A549 treated with CORT108297 at 1 μM for 4 hours (cell line): ENCODE measurements around the gene PCDHAC2. TPM values are rescaled to one million over a fixed set of nuclear protein-coding genes. Genes with fewer than 3 reads are reported as not detected.

ENCODE experiments used
- total RNA-seq: library from RNA; stranded (reverse); fragments of 200-300 nt; extraction: Qiagen RNA extraction; gene quantifications from 5 replicates; pipeline ENCODE4 v1.2.3, GENCODE V29; 2022

PCDHAC2 gene, protein sequence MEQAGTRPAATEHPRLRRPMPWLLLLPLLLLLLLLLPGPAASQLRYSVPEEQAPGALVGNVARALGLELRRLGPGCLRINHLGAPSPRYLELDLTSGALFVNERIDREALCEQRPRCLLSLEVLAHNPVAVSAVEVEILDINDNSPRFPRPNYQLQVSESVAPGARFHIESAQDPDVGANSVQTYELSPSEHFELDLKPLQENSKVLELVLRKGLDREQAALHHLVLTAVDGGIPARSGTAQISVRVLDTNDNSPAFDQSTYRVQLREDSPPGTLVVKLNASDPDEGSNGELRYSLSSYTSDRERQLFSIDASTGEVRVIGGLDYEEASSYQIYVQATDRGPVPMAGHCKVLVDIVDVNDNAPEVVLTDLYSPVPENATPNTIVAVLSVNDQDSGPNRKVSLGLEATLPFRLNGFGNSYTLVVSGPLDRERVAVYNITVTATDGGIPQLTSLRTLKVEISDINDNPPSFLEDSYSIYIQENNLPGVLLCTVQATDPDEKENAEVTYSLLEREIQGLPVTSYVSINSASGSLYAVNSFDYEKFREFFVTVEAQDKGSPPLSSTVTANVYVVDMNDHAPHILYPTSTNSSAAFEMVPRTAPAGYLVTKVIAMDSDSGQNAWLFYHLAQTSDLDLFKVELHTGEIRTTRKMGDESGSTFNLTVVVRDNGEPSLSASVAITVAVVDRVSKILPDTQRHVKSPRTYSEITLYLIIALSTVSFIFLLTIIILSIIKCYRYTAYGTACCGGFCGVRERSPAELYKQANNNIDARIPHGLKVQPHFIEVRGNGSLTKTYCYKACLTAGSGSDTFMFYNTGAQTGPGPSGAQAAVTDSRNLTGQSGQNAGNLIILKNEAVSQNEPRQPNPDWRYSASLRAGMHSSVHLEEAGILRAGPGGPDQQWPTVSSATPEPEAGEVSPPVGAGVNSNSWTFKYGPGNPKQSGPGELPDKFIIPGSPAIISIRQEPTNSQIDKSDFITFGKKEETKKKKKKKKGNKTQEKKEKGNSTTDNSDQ
- 2.9 to 3.6 TPM (median 3.2 TPM) in 5 replicates for total RNA-seq

DNA sequence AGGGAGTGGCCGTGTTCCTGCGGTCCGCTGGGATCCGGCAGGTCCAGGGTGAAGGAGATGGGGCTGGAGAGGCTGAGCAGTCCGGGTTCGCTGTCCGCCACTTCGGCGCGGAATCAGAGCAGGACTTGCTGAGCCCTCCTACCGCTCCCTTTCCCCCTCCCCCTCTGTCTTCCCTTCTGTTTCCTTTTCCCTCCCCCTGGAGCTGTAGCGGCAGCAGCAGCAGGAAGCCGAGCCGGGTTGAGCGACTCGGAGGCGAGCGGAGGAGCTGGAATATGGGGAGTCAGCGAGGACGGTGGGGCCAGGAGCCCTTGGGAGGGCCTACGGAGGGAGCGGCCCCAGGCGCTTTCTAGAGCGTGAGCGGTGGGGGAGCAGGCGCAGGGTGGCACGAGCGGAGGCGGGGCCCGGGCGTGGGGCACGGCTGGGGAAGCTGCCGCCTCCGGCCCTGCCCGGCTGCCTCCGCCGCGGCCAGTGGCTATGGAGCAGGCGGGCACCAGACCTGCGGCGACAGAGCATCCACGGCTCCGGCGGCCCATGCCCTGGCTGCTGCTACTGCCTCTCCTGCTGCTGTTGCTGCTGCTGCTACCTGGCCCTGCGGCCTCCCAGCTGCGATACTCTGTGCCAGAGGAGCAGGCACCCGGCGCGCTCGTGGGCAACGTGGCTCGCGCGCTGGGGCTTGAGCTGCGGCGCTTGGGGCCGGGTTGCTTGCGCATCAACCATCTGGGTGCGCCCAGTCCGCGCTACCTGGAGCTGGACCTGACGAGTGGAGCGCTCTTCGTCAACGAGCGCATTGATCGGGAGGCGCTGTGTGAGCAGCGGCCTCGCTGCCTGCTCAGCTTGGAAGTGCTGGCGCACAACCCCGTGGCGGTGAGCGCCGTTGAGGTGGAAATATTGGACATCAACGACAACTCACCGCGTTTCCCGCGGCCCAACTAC is at the start of gene PCDHAC2:
Gene PCDHAC2 (plus strand): TSS at position 184 of the 933 bp plus-strand sequence. CDS start 291 bp downstream, at position 475.

DNA sequence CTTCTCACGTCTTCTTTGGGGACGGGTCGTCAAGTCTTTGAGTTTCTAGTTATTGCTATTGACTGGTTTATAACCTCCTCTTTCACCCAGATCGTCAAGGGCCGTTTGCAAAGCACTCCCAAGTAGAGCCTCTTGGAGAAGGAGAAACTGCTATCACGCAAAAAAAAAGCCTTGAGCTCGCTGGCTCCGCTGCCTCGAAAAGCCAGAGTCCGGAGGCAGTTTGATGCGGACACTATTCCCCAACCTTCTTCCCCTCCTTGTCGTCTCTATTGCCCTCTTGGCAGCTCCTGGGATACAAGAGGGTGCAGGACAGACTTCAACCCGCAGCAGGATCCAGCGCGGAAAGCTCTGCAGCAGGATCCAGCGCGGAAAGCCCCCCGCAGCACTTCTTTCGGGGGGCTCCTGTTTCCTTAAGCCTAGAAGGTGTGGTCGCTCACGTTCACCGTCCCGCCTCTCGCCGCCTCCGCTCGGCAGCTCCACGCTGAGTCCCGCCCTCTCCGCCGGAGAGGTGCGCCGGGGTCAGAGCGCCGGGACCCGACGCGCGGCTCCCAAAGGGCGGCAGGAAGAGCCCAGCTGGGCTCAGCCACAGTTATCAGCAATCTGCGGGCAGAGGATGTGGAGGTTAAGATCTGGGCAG is 40.4 kb upstream of the PCDHAC2 start, which contains the start of gene PCDHAC1:
Gene PCDHAC1 (plus strand): TSS at position 494 of the 637 bp plus-strand sequence. CDS start 594 bp downstream, outside the sequence.

Other genes with a start within 250 kb of the PCDHAC2 start
- 0.10 to 0.27 TPM (median 0.19 TPM) in 5 replicates for gene PCDHA1, start 180.3 kb upstream of the PCDHAC2 start, total RNA-seq
- gene PCDHA2, start 171.6 kb upstream of the PCDHAC2 start, total RNA-seq: 0.05 to 0.08 TPM (median 0.05 TPM) in 4 of 5 replicates, not detected in the other
- gene PCDHA3, start 165.4 kb upstream of the PCDHAC2 start, total RNA-seq: 0.88 to 1.1 TPM (median 0.96 TPM) in 5 replicates
- gene PCDHA4, start 159.4 kb upstream of the PCDHAC2 start, total RNA-seq: 1.5 to 2.2 TPM (median 1.6 TPM) in 5 replicates
- 0.47 to 0.79 TPM (median 0.70 TPM) in 5 replicates for gene PCDHA5, start 144.9 kb upstream of the PCDHAC2 start, total RNA-seq
- gene PCDHA6, start 138.5 kb upstream of the PCDHAC2 start, total RNA-seq: 0.03 to 0.07 TPM (median 0.05 TPM) in 4 of 5 replicates, not detected in the other
- 0.06 to 0.15 TPM (median 0.12 TPM) in 5 replicates for gene PCDHA7, start 132.2 kb upstream of the PCDHAC2 start, total RNA-seq
- gene PCDHA8, start 125.3 kb upstream of the PCDHAC2 start, total RNA-seq: 0.02 to 0.13 TPM (median 0.05 TPM) in 5 replicates
- 0.01 TPM in 1 of 5 replicates, not detected in the others for gene PCDHA9, start 118.1 kb upstream of the PCDHAC2 start, total RNA-seq
- gene PCDHA10, start 110.6 kb upstream of the PCDHAC2 start, total RNA-seq: 0.01 to 0.02 TPM (median 0.02 TPM) in 3 of 5 replicates, not detected in the others
- 0.08 to 0.40 TPM (median 0.10 TPM) in 5 replicates for gene PCDHA11, start 97.5 kb upstream of the PCDHAC2 start, total RNA-seq
- 2.6 to 3.4 TPM (median 3.0 TPM) in 5 replicates for gene PCDHA12, start 91.2 kb upstream of the PCDHAC2 start, total RNA-seq
- gene PCDHA13, start 84.4 kb upstream of the PCDHAC2 start, total RNA-seq: 0.05 to 0.20 TPM (median 0.06 TPM) in 3 of 5 replicates, not detected in the others
- gene PCDHAC1, start 40.2 kb upstream of the PCDHAC2 start, total RNA-seq: 1.3 to 1.9 TPM (median 1.7 TPM) in 5 replicates
- gene PCDHB1, start 84.9 kb downstream of the PCDHAC2 start, total RNA-seq: not detected in 5 replicates
- gene PCDHB2, start 128.1 kb downstream of the PCDHAC2 start, total RNA-seq: 3.1 to 6.7 TPM (median 3.8 TPM) in 5 replicates
- 0.06 to 1.8 TPM (median 0.06 TPM) in 3 of 5 replicates, not detected in the others for gene PCDHB3, start 134.0 kb downstream of the PCDHAC2 start, total RNA-seq
- 0.06 to 0.12 TPM (median 0.07 TPM) in 4 of 5 replicates, not detected in the other for gene PCDHB4, start 155.3 kb downstream of the PCDHAC2 start, total RNA-seq
- 1.2 to 1.8 TPM (median 1.6 TPM) in 5 replicates for gene PCDHB5, start 168.7 kb downstream of the PCDHAC2 start, total RNA-seq
- gene PCDHB6, start 183.6 kb downstream of the PCDHAC2 start, total RNA-seq: 0.91 to 1.2 TPM (median 1.1 TPM) in 5 replicates
- gene PCDHB7, start 206.2 kb downstream of the PCDHAC2 start, total RNA-seq: 0.03 TPM in 1 of 5 replicates, not detected in the others
- 0.29 to 0.41 TPM (median 0.32 TPM) in 5 replicates for gene PCDHB8, start 211.3 kb downstream of the PCDHAC2 start, total RNA-seq
- 0.06 to 0.10 TPM (median 0.06 TPM) in 5 replicates for gene PCDHB16, start 215.9 kb downstream of the PCDHAC2 start, total RNA-seq
- 0.02 to 0.09 TPM (median 0.06 TPM) in 4 of 5 replicates, not detected in the other for gene PCDHB9, start 220.7 kb downstream of the PCDHAC2 start, total RNA-seq
- 0.02 to 0.03 TPM in 2 of 5 replicates, not detected in the others for gene PCDHB10, start 225.9 kb downstream of the PCDHAC2 start, total RNA-seq
- gene PCDHB11, start 233.2 kb downstream of the PCDHAC2 start, total RNA-seq: 0.05 to 0.11 TPM (median 0.07 TPM) in 5 replicates
- gene PCDHB12, start 242.2 kb downstream of the PCDHAC2 start, total RNA-seq: 0.03 to 0.04 TPM in 2 of 5 replicates, not detected in the others
- gene PCDHB13, start 247.4 kb downstream of the PCDHAC2 start, total RNA-seq: 0.03 to 0.10 TPM (median 0.05 TPM) in 5 replicates